OCI-M2 (cell line): ENCODE results near the gene MAGI1.

Source experiments
- DNase-seq: peaks from one replicate; lab custom pipeline; 2025; ENCODE audit not compliant: unreplicated experiment; lab: John Stamatoyannopoulos, UW

MAGI1 gene

GRCh38 chr3:65950340-65951326 is 88.1 kb downstream of the MAGI1 start:
- DNase-seq, result no peak

- DNase-seq, result no peak
Observed at GRCh38 chr3:65948841-65949573, 89.7 kb downstream of the MAGI1 start.

DNA sequence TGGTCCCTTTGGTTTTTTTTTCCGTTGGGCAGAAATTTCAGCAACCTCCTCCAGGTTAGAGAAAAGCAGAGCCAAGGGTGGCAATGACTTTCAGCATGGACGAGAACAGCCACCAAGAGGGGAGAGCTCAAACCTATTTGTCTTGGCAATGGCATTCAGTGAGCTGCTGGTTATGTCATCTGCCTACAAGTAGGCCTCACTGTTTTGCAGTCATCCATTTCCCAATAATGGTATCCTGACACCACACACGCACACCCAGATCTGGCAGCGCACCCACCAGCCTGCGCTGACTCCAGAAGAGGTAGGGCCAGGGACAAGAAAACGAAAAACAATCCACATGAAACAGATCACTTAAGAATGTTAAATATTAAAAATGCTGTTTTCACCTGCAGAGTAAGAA is 92.3 kb downstream of the MAGI1 start:
- DNase-seq, result no peak

GRCh38 chr3:65945953-65946352 is 92.8 kb downstream of the MAGI1 start:
- DNase-seq, result no peak

- no peak for DNase-seq
Observed at GRCh38 chr3:65945480-65945879, 93.2 kb downstream of the MAGI1 start.

GRCh38 chr3:65944252-65944651 is 94.5 kb downstream of the MAGI1 start:
- DNase-seq, result no peak

DNA sequence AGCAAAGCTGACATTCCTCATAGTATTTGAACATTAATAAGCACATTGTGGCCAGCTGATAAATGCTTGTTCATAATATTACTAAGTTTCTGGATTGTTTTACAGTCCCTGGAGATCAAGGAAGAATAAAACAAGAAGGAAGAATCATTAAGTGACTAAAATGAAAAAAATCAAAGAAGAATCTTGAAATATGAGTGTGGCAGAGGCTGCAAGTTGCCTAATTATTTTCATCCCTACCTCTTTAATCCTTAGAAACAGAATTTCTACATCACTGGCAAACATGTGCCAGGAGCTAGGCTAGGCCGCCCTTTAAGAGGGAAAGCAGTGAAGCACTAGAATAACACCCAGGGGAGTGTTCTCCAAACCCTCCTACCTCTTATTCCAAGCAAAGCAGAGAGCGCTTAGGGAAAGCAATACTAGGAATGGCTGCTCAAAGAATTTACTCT is 98.9 kb downstream of the MAGI1 start:
- DNase-seq, result no peak

- no peak for DNase-seq
Observed at GRCh38 chr3:65939184-65939583, 99.5 kb downstream of the MAGI1 start.

GRCh38 chr3:65938676-65939075 is 100.0 kb downstream of the MAGI1 start:
- no peak for DNase-seq

DNA sequence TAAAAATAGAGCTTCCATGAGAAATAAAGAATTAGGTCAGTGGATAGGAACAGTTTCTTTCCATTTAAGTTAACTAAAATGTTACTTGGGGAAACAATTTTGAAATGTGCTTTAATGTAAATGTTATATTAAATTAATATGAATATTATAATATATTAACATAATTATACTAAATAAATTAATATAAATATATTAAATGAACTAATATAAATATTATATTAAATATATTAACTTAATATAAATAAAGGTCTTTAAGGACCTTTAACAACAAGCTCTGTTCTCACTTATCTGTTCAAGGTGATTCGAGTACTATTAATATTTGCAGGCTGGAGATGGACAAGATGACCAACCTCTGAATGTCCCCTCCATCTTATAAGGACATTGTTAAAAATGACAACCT is 100.6 kb downstream of the MAGI1 start:
- DNase-seq, result no peak

DNA sequence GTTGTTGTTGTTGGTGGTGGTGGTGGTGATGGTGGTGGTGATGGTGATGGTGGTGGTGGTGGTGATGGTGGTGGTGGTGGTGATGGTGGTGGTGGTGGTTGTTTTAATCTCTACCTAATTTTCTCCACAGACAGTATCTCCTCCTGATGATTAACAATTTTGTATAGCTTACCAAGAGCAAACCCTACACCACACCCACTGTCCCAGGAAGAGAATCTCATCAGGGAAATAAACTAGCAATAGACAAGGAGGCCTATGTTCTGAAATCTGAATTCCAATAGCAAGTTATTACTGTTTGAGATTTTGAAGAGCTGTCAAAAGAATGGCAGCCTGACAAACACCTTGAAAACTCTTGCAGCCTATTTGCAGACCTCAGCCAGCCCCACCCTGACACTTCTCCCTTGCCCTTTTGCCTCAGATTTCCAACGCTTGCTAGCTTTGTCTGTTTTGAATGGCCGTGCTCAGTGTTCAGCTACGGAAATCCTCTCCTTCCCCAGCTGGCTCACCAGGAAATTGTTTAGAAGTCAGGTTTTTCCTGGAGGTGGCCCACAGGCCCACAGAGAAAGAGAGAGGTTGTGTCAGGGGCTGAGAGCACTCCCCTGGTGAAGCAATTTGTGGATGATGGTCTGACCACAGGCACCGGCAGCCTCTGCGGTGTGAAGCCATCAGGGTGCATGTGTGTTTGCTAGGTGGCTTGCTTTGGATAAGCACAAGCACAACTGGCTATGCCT is 101.6 kb downstream of the MAGI1 start:
- no peak for DNase-seq

GRCh38 chr3:65935724-65936123 is 103.0 kb downstream of the MAGI1 start:
- no peak for DNase-seq

DNA sequence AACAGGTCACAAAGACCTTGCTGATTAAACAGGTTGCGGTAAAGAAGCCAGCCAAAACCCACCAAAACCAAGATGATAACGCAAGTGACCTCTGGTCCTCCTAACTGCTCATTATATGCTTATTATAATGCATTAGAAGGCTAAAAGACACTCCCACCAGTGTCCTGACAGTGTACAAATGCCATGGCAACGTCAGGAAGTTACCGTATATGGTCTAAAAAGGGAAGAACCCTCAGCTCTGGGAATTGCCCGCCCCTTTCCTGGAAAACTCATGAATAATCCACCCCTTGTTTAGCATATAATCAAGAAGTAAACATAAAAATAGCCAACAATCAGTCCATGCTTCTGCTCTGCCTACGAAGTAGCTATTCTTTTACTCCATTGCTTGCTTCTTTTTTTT is 108.1 kb downstream of the MAGI1 start:
- DNase-seq, result no peak

- no peak for DNase-seq
Observed at GRCh38 chr3:65928110-65928509, 110.6 kb downstream of the MAGI1 start.

DNA sequence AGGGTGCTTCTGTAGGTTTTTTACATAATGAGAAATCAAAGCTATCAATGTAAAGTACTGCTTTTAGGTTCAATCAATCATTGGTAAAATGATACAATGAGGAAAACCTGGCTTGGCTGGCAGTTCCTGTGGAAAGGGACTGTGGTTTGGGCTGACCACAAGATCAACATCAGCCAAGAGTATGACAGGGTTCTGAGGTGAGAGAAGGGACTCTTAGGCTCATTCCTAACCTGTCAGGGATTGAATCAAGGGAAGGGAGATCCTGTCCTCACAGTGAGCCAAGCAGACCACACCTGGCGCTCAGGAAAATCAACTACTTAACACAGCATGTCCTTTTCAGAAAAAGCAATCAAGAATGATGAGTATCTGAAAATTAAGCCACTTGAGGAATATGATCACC is 111.1 kb downstream of the MAGI1 start:
- no peak for DNase-seq

GRCh38 chr3:65925254-65925954 is 113.3 kb downstream of the MAGI1 start:
- no peak for DNase-seq

- no peak for DNase-seq
Observed at GRCh38 chr3:65924762-65925161, 114.0 kb downstream of the MAGI1 start.

GRCh38 chr3:65922441-65922840 is 116.3 kb downstream of the MAGI1 start:
- DNase-seq, result no peak

DNA sequence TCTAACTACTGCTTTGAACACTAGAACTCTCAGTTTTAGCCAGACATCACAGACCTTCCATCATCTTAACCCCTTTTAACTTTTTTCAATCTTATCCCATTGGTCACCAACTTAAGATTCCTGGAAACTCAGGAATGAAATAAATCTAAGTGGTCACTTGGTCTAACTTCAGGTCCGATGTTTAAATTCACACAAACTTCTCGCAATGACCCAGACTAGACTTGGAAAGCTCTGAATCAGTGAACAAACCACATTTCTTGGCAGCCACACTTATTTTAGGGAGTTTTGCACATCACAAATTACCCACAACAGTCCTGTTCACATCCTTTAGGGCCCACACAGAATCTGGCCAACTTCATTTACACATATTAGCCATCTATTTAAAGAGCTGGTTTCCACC is 118.9 kb downstream of the MAGI1 start:
- no peak for DNase-seq

DNA sequence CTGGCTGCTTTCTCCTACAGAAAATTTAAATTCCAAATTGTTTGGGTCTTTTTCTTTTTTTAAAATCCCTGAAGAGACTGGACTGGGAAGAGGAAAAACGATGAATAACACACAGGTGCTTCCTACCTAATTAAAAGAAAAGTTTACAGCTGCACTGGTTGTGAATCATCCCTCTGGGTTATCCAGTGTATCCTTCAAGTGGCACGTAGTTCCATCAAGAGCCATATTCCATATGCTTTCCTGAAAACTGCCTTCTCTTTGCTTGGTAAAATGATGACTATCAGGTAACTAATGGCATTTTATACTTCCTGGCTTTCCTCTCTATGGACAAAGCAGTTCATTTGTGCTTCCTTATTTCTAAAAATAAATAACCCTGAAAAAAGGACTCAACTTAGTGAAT is 123.2 kb downstream of the MAGI1 start:
- no peak for DNase-seq
